Measurements from ENCODE around the gene JUNB. TPM values are rescaled to one million over a fixed set of nuclear protein-coding genes. Genes with fewer than 3 reads are reported as not detected.

Gene JUNB
- total RNA-seq, 1 donor, result 88.1 TPM

GRCh38 chr19:12788682-12789097 is 2.6 kb upstream of the JUNB start:
- H3K4me3 ChIP-seq (ENCODE audit: low read depth, low read length), result peak overlapping the region; percentile 77
- no peak for TF ChIP-seq CTCF (IDR thresholded peaks at IDR 0.05; ENCODE audit: insufficient read depth, low read depth, low read length)
- peak; percentile 81 for DNase-seq (ENCODE audit: low read depth)

- DNase-seq (ENCODE audit: low read depth), result peak; percentile 55
- TF ChIP-seq CTCF (IDR thresholded peaks at IDR 0.05; ENCODE audit: insufficient read depth, low read depth, low read length), result no peak
Observed at GRCh38 chr19:12789098-12789903, 2.0 kb upstream of the JUNB start.

GRCh38 chr19:12789904-12790619 is 1.2 kb upstream of the JUNB start:
- no peak for TF ChIP-seq CTCF (IDR thresholded peaks at IDR 0.05; ENCODE audit: insufficient read depth, low read depth, low read length)
- DNase-seq (ENCODE audit: low read depth), result peak; percentile 98
- H3K4me3 ChIP-seq (ENCODE audit: low read depth, low read length), result peak overlapping the region; percentile 77

More at GRCh38 chr19:12789098-12789903, 2.0 kb upstream of the JUNB start:
- H3K4me3 ChIP-seq (ENCODE audit: low read depth, low read length), result peak overlapping the region; percentile 77

GRCh38 chr19:12790628-12791344 is 500 bp upstream of the JUNB start:
- DNase-seq (ENCODE audit: low read depth), result no peak
- TF ChIP-seq CTCF (IDR thresholded peaks at IDR 0.05; ENCODE audit: insufficient read depth, low read depth, low read length), result no peak
- H3K4me3 ChIP-seq (ENCODE audit: low read depth, low read length), result peak overlapping the region; percentile 77

GRCh38 chr19:12792051-12792852 is 966 bp downstream of the JUNB start:
- no peak for TF ChIP-seq CTCF (IDR thresholded peaks at IDR 0.05; ENCODE audit: insufficient read depth, low read depth, low read length)
- DNase-seq (ENCODE audit: low read depth), result peak; percentile 55
- H3K4me3 ChIP-seq (ENCODE audit: low read depth, low read length), result peak overlapping the region; percentile 77

GRCh38 chr19:12792853-12793289 is 1.6 kb downstream of the JUNB start:
- TF ChIP-seq CTCF (IDR thresholded peaks at IDR 0.05; ENCODE audit: insufficient read depth, low read depth, low read length), result no peak
- no peak for DNase-seq (ENCODE audit: low read depth)
- H3K4me3 ChIP-seq (ENCODE audit: low read depth, low read length), result peak overlapping the region; percentile 77

Data from fibroblast of villous mesenchyme (primary cell).